NCI-H1417 treated with DMSO at 0.1 percent for 48 hours (cell line): Measurements from ENCODE around the gene GPR34.
"Not testable (repeated sequence)": the region's sequence is repeated elsewhere in the genome, so short reads cannot be mapped to it uniquely, and the experiment has no call there.

Source experiments
- DNase-seq: peaks from one replicate; lab custom pipeline; 2025; lab: John Stamatoyannopoulos, UW

The GPR34 gene

GRCh38 chrX:41695426-41695825, 6.7 kb downstream of the GPR34 start:
- DNase-seq = no peak

GRCh38 chrX:41703574-41704029, 14.8 kb downstream of the GPR34 start:
- DNase-seq = no peak

DNA sequence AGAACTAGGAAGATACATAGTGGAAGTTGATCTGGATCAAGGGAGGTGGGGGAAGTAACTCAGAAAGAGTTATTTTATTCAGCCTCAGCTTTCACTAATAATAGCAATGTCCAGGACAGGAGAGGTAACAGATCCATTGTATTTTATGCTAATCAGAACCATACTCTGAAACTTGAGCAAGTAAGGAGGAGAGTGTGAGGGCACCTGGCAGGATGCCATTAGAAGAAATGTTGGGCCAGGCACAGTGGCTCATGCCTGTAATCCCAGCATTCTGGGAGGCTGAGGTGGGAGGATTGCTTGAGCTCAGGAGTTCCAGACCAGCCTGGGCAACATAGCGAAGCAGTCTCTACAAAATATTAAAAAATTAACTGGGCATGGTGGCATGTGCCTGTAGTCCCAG, 16.3 kb downstream of the GPR34 start:
- DNase-seq = no peak

- DNase-seq = no peak
Measured at GRCh38 chrX:41705680-41706374, 17.1 kb downstream of the GPR34 start.

DNA sequence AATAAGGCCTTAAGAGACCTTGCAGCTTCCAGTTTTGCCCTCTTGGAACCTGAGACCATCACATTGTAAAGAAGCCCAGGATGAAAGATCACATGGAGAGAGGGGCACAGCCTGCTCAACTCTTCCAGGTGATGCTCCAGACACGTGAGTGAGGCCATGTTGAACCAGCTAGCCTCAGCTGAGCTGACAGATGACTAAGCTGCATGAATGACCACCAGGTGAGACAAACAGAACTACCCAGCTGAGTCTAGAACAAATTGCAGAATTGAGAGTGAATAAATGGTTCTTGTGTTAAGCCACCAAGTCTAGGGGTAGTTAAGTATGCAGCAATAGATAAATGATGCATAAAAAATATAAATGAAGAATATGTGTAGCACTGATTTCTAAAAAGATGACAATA, 18.4 kb downstream of the GPR34 start:
- no peak for DNase-seq

- no peak for DNase-seq
Measured at GRCh38 chrX:41708486-41708885, 19.7 kb downstream of the GPR34 start.

DNA sequence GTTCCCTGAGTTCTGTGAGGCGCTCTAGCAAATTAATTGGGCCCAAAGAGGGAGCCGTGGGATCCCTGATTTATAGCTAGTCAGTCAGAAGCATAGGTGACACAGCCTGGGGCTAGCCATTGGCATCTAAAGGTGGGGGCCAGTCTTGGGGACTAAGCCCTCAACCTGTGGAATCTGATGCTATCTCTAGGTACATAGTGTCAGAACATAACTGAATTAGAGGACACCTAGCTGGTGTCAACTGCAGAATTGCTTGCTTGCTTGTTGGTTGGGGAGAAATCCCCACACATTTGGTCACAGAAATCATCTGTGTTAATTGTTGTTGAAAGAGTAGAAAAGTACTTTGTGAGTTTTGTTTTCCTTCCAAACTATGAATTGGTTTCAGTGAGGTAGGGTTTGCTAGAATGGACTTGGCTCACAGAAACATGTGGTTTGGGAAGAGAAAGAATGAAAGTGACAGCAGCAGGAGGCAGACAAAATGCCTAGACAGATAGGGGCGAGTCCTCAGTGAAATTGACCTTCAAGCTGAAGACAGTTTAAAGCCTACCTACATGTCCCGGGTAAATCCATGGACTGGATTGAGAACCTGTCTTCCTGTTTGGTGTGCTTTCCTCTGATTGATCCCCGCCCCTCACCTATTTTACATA, 22.4 kb downstream of the GPR34 start:
- no peak for DNase-seq

- no peak for DNase-seq
Measured at GRCh38 chrX:41716222-41716621, 27.4 kb downstream of the GPR34 start.

GRCh38 chrX:41716767-41717473, 28.1 kb downstream of the GPR34 start:
- no peak for DNase-seq

GRCh38 chrX:41718481-41719235, 29.9 kb downstream of the GPR34 start:
- DNase-seq = no peak

- not testable (repeated sequence) for DNase-seq
Measured at GRCh38 chrX:41719610-41720009, 30.8 kb downstream of the GPR34 start.

DNA sequence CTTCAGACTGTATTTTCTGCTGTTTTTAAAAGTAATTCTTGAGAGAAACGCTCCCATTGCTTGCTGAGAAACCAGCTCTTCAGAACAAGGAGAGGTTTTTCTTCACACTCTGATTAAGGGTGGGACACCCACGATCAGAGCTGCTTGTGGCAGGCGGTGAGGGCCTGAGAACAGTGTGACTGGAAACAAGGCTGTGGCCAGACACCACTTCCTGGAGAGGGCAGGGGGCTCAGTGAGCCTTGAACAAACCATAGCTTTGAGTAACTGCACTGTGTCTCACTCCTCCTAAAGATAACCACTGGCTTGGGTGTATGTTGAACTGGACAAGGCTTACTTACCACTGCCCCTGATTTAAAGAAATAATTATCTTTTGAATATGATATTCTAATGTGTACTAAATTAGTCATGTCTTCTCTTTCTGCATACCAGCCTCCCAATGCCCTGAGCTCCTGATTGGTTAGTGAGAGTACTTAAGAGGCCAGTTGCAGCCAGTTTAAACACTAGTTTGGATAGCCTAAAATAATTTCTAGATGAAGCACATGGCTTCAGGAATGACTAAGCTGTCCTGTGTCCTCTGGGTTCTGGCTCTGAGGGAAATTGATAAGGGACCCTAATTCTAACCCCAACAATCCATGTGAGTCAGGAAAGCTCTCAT, 31.5 kb downstream of the GPR34 start:
- DNase-seq = no peak

DNA sequence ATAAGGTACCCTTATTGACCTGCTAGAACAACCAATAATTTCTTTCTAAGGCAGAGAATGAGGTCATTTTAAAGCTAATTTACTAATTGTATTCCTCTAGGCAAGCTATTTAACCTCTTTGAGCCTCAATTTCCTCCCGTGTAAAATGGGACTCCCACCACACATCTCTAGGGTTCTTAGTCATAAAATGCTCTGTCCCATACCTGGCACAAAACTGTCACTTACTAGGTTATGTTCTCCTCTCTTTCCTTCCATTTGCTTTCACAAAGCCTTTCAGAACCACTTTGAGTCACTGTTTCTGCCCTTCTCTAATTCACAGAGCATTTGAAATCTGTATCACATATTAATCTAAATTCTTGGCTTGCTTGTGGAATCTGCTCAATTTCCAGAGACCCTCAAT, 32.8 kb downstream of the GPR34 start:
- DNase-seq = no peak

DNA sequence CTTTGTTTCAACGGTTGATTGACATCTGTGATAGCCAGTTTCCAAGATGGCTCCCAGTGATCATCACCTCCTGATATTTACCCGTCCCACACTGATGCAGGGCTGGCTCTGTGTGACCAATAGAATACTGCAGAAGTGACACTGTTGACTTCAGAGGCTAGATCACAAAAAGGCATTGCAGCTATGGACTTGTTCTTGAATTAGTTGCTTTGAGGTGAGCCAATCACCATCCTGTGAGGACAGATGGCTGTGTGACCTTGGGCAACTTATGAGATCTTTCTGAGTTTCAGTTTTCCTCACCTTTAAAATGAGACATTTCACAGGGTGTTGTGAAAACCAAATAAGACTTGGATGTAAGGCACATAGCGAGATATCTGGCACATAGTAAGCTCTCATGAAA, 33.4 kb downstream of the GPR34 start:
- DNase-seq = no peak

DNA sequence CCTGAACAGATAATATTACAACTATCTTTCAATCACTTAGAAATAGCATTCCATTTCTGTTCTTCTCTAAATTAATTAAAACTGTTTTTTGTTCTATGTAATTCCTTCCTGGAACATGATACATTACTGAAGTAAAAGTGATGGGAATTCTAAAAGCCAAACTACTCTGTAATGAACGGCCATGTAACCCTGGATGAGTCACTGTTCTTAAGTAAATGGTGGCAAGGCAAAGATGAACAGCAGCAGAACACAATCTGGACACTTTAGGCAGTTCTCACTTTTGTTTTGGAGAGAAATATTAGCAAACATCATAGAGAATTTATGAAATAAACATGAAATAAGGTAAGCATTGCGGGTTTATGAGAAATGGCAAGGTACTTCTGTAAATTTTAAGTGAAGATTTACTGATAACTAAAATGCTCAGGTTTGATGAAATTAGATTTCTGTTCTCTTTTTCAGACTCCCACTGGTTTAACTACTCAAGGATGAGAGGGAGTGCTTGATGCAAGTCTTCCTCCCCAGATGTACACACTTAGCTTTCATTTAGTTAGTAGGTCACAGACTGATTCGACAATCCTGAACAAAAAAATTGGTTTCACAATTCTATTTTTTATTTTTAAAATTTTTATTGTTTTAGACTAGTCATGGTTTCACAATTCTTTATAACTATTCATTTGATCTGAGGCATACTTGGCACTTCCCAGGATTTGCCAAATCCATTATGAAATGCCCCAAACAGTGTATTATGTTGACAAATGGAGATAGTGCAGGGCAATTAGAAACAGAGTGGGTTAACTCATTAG, 34.2 kb downstream of the GPR34 start:
- DNase-seq = no peak

DNA sequence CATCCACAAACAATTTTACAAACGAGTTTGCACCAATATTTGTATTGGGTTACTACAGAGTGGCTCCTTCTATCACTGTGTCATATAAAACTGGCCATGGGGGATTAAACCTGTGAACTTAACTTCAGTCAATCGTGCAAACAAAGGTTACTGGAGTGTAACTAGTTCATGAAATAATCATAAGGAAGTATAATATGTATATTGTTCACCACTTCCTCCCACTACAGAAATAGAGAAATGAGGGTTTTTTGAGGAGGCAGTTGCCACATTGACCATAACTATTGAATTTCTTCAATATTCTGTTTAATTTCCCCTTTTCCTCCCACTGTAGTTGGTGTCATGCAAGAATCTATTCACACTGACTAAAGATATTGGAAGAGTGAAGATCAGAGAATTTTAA, 35.1 kb downstream of the GPR34 start, which contains the start of gene GPR82:
TSS of gene GPR82 (plus strand) at position 356 of the 400 bp plus-strand sequence. CDS start 2,846 bp downstream, outside the sequence.
- no peak for DNase-seq

- DNase-seq = no peak
Measured at GRCh38 chrX:41728125-41728524, 39.4 kb downstream of the GPR34 start.

GRCh38 chrX:41730081-41730480, 41.3 kb downstream of the GPR34 start:
- no peak for DNase-seq

- no peak for DNase-seq
Measured at GRCh38 chrX:41732260-41732659, 43.5 kb downstream of the GPR34 start.

- no peak for DNase-seq
Measured at GRCh38 chrX:41733939-41734338, 45.2 kb downstream of the GPR34 start.

- no peak for DNase-seq
Measured at GRCh38 chrX:41734530-41734929, 45.8 kb downstream of the GPR34 start.
